Thyroid gland (tissue), 4 donors: ENCODE data around the gene CSNK1E. TPM values are rescaled to one million over a fixed set of nuclear protein-coding genes. Genes with fewer than 3 reads are reported as not detected.

Experiments used
- DNase-seq, 2 donors: peaks; one replicate each; pipeline ENCODE4 v3.0.0-alpha.2; 2019
- H3K27ac ChIP-seq, 3 donors: fragments of 200-600 bp; sonication (generic); 1 replicate in 2 of 3; 2 replicates in 1 of 3; pipeline ENCODE4 v1.5.1; 2016 to 2019; ENCODE audit warnings: mild to moderate bottlenecking in 1 of 3, moderate library complexity in 1 of 3
- H3K27me3 ChIP-seq: fragments of 200-600 bp; sonication (generic); one replicate; pipeline ENCODE4 v1.5.1; 2019
- H3K36me3 ChIP-seq, 2 donors: fragments of 200-600 bp; sonication (generic); one replicate each; pipeline ENCODE4 v1.5.1; 2016 to 2019
- H3K4me1 ChIP-seq, 2 donors: fragments of 200-600 bp; sonication (generic); one replicate each; pipeline ENCODE4 v1.5.1; 2017 to 2019
- H3K4me3 ChIP-seq, 3 donors: fragments of 200-600 bp; sonication (generic); replicated peaks in 1 of 3; 1 replicate in 2 of 3; 2 replicates in 1 of 3; pipeline ENCODE4 v1.5.1; 2016; ENCODE audit warnings: mild to moderate bottlenecking in 1 of 3
- H3K9me3 ChIP-seq: fragments of 200-600 bp; sonication (generic); one replicate; pipeline ENCODE4 v1.5.1; 2017
- POLR2A ChIP-seq, 2 donors: fragments of 450-650 bp; IDR thresholded peaks; one replicate each; pipeline ENCODE4 v1.6.1; 2017; ENCODE audit warnings: antibody characterized with exemption in 2 of 2, mild to moderate bottlenecking in 2 of 2, moderate library complexity in 1 of 2
- WGBS, 2 donors: methylation state at CpG; one replicate each; pipeline ENCODE4 v1.1.5; 2017; 5-methylcytosine and 5-hydroxymethylcytosine counted together
- intact Hi-C: fragments of 100-400 bp; cut with DNase I; formaldehyde crosslinking; loops from one replicate; pipeline ENCODE4 v1.15.1; 2023
- total RNA-seq, 4 donors: library from RNA; depleted of rRNA; stranded (reverse); fragments of >200 nt; gene quantifications; one replicate each; pipeline ENCODE4 v1.2.3, GENCODE V29; 2016
- TF ChIP-seq, protein P1 (sequence below), 6 experiments: fragments of 200-600 bp in 3 of 6; fragments of 450-650 bp in 3 of 6; sonication (generic) in 3 of 6; IDR thresholded peaks; one replicate each; pipeline ENCODE4 v1.5.1; 2016 to 2019; ENCODE audit warnings: antibody characterized with exemption in 6 of 6, mild to moderate bottlenecking in 2 of 6, inconsistent platforms in 1 of 6, moderate library complexity in 1 of 6

Gene CSNK1E
- total RNA-seq, 4 donors from 2014 or later = 53.2 to 98.4 (median 69.5) TPM

DNA sequence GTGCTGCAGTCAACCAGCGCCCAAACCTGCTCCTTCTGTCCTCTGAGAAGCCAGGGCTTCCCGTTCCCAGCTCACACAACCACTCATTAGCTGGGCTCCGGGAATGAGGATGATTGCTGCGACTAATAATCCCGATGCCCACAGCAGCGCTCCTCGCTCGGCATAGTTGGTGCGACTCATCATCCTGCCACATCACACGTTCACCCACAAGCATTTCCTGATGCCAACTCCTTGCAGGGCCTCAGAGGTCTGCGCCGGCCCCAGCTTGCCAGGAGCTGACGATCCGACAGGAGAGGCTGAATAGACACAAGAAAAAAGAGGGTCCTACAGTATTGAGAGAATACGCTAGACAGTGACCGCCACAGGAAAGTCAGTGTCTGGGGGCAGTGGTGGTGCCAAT is 10.6 kb upstream of the CSNK1E start:
- intact Hi-C loops = no loop called here
- no peaks in the 10 kb centered on the region for H3K4me1 ChIP-seq
- no peaks in the 10 kb centered on the region for H3K27me3 ChIP-seq
- DNase-seq = no peak
- no peak overlapping the region for H3K27ac ChIP-seq
- WGBS, 2 donors = 81 to 88% methylated on average over 16 of the region's 16 CpGs
- TF ChIP-seq, protein P1, sequence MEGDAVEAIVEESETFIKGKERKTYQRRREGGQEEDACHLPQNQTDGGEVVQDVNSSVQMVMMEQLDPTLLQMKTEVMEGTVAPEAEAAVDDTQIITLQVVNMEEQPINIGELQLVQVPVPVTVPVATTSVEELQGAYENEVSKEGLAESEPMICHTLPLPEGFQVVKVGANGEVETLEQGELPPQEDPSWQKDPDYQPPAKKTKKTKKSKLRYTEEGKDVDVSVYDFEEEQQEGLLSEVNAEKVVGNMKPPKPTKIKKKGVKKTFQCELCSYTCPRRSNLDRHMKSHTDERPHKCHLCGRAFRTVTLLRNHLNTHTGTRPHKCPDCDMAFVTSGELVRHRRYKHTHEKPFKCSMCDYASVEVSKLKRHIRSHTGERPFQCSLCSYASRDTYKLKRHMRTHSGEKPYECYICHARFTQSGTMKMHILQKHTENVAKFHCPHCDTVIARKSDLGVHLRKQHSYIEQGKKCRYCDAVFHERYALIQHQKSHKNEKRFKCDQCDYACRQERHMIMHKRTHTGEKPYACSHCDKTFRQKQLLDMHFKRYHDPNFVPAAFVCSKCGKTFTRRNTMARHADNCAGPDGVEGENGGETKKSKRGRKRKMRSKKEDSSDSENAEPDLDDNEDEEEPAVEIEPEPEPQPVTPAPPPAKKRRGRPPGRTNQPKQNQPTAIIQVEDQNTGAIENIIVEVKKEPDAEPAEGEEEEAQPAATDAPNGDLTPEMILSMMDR (IDR thresholded peaks at IDR 0.05) = no peak
- TF ChIP-seq POLR2A (IDR thresholded peaks at IDR 0.05) = no peak
- no peak overlapping the region for H3K4me3 ChIP-seq
- H3K9me3 ChIP-seq = no peaks in the 10 kb centered on the region
- H3K36me3 ChIP-seq = no peaks in the 10 kb centered on the region

DNA sequence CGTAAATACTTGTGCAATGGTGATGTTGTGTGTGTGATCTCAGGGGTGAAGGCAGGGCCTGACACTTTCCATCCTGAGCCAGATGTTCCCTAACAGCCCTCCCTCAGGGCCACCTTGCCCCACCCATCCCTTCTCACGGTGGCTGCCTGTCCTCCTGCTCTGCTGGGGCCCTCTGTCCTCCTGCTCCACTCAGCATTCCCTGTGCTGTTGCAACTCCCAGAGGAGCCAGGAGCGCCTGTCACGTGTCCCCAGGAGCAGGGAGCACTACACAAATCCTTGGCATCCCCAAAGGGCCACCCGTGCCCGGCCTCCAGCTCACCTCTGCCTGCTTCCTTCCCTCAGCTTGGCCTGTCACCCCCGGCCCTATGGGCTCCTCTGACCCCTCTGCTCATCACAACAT is 10.2 kb upstream of the CSNK1E start:
- Histone ChIP-seq H3K36me3 (no peaks in the 10 kb centered on the region), H3K4me1 (no peaks in the 10 kb centered on the region), H3K9me3 (no peaks in the 10 kb centered on the region), H3K27me3 (no peaks in the 10 kb centered on the region), H3K4me3 (no peak overlapping the region), H3K27ac (no peak overlapping the region)
- intact Hi-C loops = no loop called here
- no peak for DNase-seq
- TF ChIP-seq, protein P1 (IDR thresholded peaks at IDR 0.05) = no peak
- no peak for TF ChIP-seq POLR2A (IDR thresholded peaks at IDR 0.05)
- WGBS, 2 donors = 87 to 92% methylated on average over 7 of the region's 7 CpGs

DNA sequence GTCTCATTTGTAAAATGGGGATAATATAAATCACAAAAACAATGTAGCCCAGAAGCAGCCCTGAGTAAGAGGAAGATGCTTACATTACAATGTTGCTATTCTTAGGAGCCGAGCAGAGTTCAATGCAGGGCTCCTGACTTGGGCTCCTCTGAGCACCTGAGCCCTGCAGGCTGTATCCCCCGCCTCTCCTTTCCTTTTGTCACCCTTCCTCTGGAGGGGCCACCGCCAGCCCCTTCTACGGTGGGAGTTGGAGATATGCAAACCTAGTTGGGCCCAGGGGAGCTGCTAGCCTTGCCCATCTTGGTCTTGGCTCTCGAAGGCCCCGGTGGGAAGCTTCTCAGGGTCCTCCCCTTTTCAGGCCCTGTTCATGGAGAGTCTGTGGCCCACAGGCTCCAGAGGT is 8.4 kb upstream of the CSNK1E start:
- no peaks in the 10 kb centered on the region for H3K27me3 ChIP-seq
- H3K36me3 ChIP-seq = no peaks in the 10 kb centered on the region
- 92 to 100% methylated on average over 4 to 6 of the region's 6 CpGs for WGBS, 2 donors
- H3K27ac ChIP-seq = no peak overlapping the region
- intact Hi-C loops = no loop called here
- no peak for DNase-seq
- no peak overlapping the region for H3K4me3 ChIP-seq
- H3K9me3 ChIP-seq = no peaks in the 10 kb centered on the region
- TF ChIP-seq, protein P1 (IDR thresholded peaks at IDR 0.05) = no peak
- no peak for TF ChIP-seq POLR2A (IDR thresholded peaks at IDR 0.05)
- no peaks in the 10 kb centered on the region for H3K4me1 ChIP-seq

DNA sequence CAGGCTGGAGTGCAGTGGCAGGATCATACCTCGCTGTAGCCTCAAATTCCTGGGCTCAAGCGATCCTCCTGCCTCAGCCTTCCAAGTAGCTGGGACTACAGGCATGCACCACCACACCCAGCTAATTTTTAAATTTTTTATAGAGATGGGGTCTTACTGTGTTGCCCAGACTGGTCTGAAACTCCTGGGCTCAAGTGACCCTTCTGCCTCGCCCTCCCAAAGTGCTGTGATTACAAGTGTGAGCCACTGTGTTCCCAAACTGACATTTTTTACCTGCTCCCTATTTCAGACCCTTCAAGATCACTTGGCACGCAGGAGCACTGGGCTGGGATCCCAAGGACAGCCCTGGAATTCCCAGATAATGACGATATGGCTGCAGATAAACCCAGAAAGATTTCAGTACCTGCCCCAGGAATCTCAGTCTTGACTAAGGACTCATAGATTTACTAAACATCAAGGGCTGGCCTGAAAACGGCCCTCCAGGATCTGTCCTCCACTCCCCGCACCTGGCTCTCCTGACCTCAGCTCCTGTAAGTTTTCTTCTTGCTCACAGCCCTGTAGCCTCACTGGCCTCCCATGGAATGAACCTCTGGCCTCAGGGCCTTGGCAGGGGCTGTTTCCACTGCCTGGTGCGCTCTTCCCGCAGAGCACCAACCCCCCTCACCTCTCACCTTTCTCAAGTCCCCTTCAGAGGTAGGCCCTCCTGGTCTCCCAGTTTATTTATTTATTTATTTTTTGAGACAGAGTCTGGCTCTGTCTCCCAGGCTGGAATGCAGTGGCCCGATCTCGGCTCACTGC is 3.6 kb upstream of the CSNK1E start:
- H3K27ac ChIP-seq = no peak overlapping the region
- no peaks in the 10 kb centered on the region for H3K36me3 ChIP-seq
- DNase-seq = no peak
- H3K9me3 ChIP-seq = no peaks in the 10 kb centered on the region
- TF ChIP-seq, protein P1 (IDR thresholded peaks at IDR 0.05) = no peak
- TF ChIP-seq POLR2A (IDR thresholded peaks at IDR 0.05) = no peak
- intact Hi-C loops = no loop called here
- 92 to 94% methylated on average over 11 of the region's 11 CpGs for WGBS, 2 donors
- no peak overlapping the region for H3K4me3 ChIP-seq
- peaks cover 7 to 8% of the 10 kb centered on the region in 2 donors for H3K4me1 ChIP-seq
- no peaks in the 10 kb centered on the region for H3K27me3 ChIP-seq
